Neural progenitor cell (in vitro differentiated cells): ENCODE data around the gene ALAS1. TPM values are rescaled to one million over a fixed set of nuclear protein-coding genes. Genes with fewer than 3 reads are reported as not detected.
A peak's percentile ranks its signal among the peaks of the same experiment; 100 is the strongest.

ENCODE experiments used
- DNase-seq: peaks from one replicate; pipeline ENCODE4 v3.0.0-alpha.2; 2016; ENCODE audit warnings: low spot score
- H2AFZ ChIP-seq: fragments of 200-600 bp; sonication (generic); replicated peaks from 2 replicates; pipeline ENCODE4 v1.6.1; 2016; ENCODE audit warnings: antibody characterized with exemption
- H3F3A ChIP-seq: fragments of 200-600 bp; sonication (generic); 2 replicates; pipeline ENCODE4 v1.6.1; 2016; ENCODE audit warnings: antibody characterized with exemption, low read depth
- H3K27ac ChIP-seq: fragments of 200-600 bp; sonication (generic); 2 replicates; pipeline ENCODE4 v1.5.1; 2016; ENCODE audit warnings: mild to moderate bottlenecking
- H3K27me3 ChIP-seq: fragments of 200-600 bp; sonication (generic); 2 replicates; pipeline ENCODE4 v1.6.1; 2016; ENCODE audit warnings: mild to moderate bottlenecking, moderate library complexity
- H3K36me3 ChIP-seq: fragments of 200-600 bp; sonication (generic); 2 replicates; pipeline ENCODE4 v1.5.1; 2016
- H3K4me1 ChIP-seq: fragments of 200-600 bp; sonication (generic); 2 replicates; pipeline ENCODE4 v1.6.1; 2016; ENCODE audit warnings: mixed run types
- H3K4me2 ChIP-seq: fragments of 200-600 bp; sonication (generic); 2 replicates; pipeline ENCODE4 v1.6.1; 2016
- H3K4me3 ChIP-seq: fragments of 200-600 bp; sonication (generic); 2 replicates; pipeline ENCODE4 v1.5.1; 2016
- H3K79me2 ChIP-seq: fragments of 200-600 bp; sonication (generic); 2 replicates; pipeline ENCODE4 v1.6.1; 2016; ENCODE audit warnings: low read depth
- H3K9ac ChIP-seq: fragments of 200-600 bp; sonication (generic); 2 replicates; pipeline ENCODE4 v1.6.1; 2016
- H3K9me3 ChIP-seq: fragments of 200-600 bp; sonication (generic); 2 replicates; pipeline ENCODE4 v1.5.1; 2016; ENCODE audit warnings: low read depth
- H4K20me1 ChIP-seq: fragments of 200-600 bp; sonication (generic); 2 replicates; pipeline ENCODE4 v1.6.1; 2016; ENCODE audit warnings: low read depth
- H3K27ac Mint-ChIP-seq: 3 replicates; pipeline ENCODE4 v1.8.0; 2021; ENCODE audit warnings: mixed read lengths
- H3K27me3 Mint-ChIP-seq: 2 replicates; pipeline ENCODE4 v1.8.0; 2022; ENCODE audit warnings: low read depth, mild to moderate bottlenecking, inconsistent platforms, moderate library complexity, mixed read lengths; ENCODE audit not compliant: insufficient read depth
- H3K36me3 Mint-ChIP-seq: 3 replicates; pipeline ENCODE4 v1.8.0; 2021; ENCODE audit warnings: mixed read lengths
- H3K4me1 Mint-ChIP-seq: 3 replicates; pipeline ENCODE4 v1.8.0; 2021; ENCODE audit warnings: mixed read lengths
- H3K4me3 Mint-ChIP-seq: 3 replicates; pipeline ENCODE4 v1.8.0; 2021; ENCODE audit warnings: mild to moderate bottlenecking, moderate library complexity, mixed read lengths
- H3K9me3 Mint-ChIP-seq: 3 replicates; pipeline ENCODE4 v1.8.0; 2020; ENCODE audit warnings: mixed read lengths
- CTCF ChIP-seq: fragments of 200-600 bp; sonication (generic); IDR thresholded peaks from 2 replicates; pipeline ENCODE4 v1.5.1; 2017; ENCODE audit warnings: antibody characterized with exemption, mild to moderate bottlenecking
- EZH2 ChIP-seq: fragments of 200-600 bp; sonication (generic); IDR thresholded peaks from 2 replicates; pipeline ENCODE4 v1.6.1; 2017; ENCODE audit warnings: antibody characterized with exemption, mild to moderate bottlenecking, moderate library complexity
- EZH2phosphoT487 ChIP-seq: fragments of 200-600 bp; sonication (generic); IDR thresholded peaks from 2 replicates; pipeline ENCODE4 v1.6.1; 2017; ENCODE audit warnings: antibody characterized with exemption
- total RNA-seq: library from RNA; depleted of rRNA; stranded (reverse); fragments of >200 nt; gene quantifications from 2 replicates; pipeline ENCODE4 v1.2.3, GENCODE V29; 2015; ENCODE audit warnings: low replicate concordance

Gene ALAS1
- total RNA-seq, 1 donor from 2014 or later: 35.0 TPM

GRCh38 chr3:52240886-52241370, 43.0 kb downstream of the ALAS1 start:
- no peaks in the 10 kb centered on the region for H3K9me3 Mint-ChIP-seq
- H2AFZ ChIP-seq: no peak overlapping the region
- no peak overlapping the region for H3K4me3 ChIP-seq
- peaks cover 8% of the 10 kb centered on the region for H3K4me1 ChIP-seq
- no peak overlapping the region for H3K9ac ChIP-seq
- TF ChIP-seq EZH2 (no peak), EZH2phosphoT487 (no peak), CTCF (no peak)
- no peaks in the 10 kb centered on the region for H3K9me3 ChIP-seq
- H3K4me2 ChIP-seq: no peak overlapping the region
- no peak overlapping the region for H3K27ac Mint-ChIP-seq
- H3K36me3 ChIP-seq: no peaks in the 10 kb centered on the region
- H3K27me3 ChIP-seq: peaks cover 30% of the 10 kb centered on the region
- H3F3A ChIP-seq: peaks cover 10% of the 10 kb centered on the region
- H4K20me1 ChIP-seq: peaks cover 10% of the 10 kb centered on the region
- peak overlapping the region; percentile 97 for H3K4me3 Mint-ChIP-seq
- DNase-seq: no peak
- H3K36me3 Mint-ChIP-seq: no peaks in the 10 kb centered on the region
- H3K27me3 Mint-ChIP-seq: peaks cover 14% of the 10 kb centered on the region
- peaks cover 29% of the 10 kb centered on the region for H3K4me1 Mint-ChIP-seq
- peaks cover 7% of the 10 kb centered on the region for H3K79me2 ChIP-seq
- H3K27ac ChIP-seq: no peak overlapping the region

GRCh38 chr3:52242039-52242438, 44.1 kb downstream of the ALAS1 start:
- Mint-ChIP-seq H3K27ac (no peak overlapping the region), H3K9me3 (no peaks in the 10 kb centered on the region), H3K4me3 (no peak overlapping the region), H3K36me3 (no peaks in the 10 kb centered on the region), H3K4me1 (peaks cover 26% of the 10 kb centered on the region), H3K27me3 (peaks cover 21% of the 10 kb centered on the region)
- peaks cover 18% of the 10 kb centered on the region for H3F3A ChIP-seq
- H3K27ac ChIP-seq: no peak overlapping the region
- TF ChIP-seq EZH2phosphoT487: no peak
- TF ChIP-seq EZH2: no peak
- no peak for TF ChIP-seq CTCF
- H3K9ac ChIP-seq: no peak overlapping the region
- peaks cover 10% of the 10 kb centered on the region for H4K20me1 ChIP-seq
- H3K36me3 ChIP-seq: no peaks in the 10 kb centered on the region
- no peak overlapping the region for H2AFZ ChIP-seq
- no peaks in the 10 kb centered on the region for H3K9me3 ChIP-seq
- H3K79me2 ChIP-seq: peaks cover 7% of the 10 kb centered on the region
- H3K4me1 ChIP-seq: peaks cover 8% of the 10 kb centered on the region
- no peak for DNase-seq
- H3K4me2 ChIP-seq: no peak overlapping the region
- H3K27me3 ChIP-seq: peaks cover 41% of the 10 kb centered on the region
- no peak overlapping the region for H3K4me3 ChIP-seq

GRCh38 chr3:52243791-52244628, 46.0 kb downstream of the ALAS1 start:
- H2AFZ ChIP-seq: no peak overlapping the region
- peaks cover 46% of the 10 kb centered on the region for H3K27me3 ChIP-seq
- Mint-ChIP-seq H3K4me3 (peak overlapping the region; percentile 78), H3K27me3 (peaks cover 27% of the 10 kb centered on the region), H3K27ac (no peak overlapping the region), H3K36me3 (peaks cover 3% of the 10 kb centered on the region), H3K4me1 (peaks cover 14% of the 10 kb centered on the region), H3K9me3 (no peaks in the 10 kb centered on the region)
- H3K9ac ChIP-seq: no peak overlapping the region
- H4K20me1 ChIP-seq: no peaks in the 10 kb centered on the region
- H3K4me3 ChIP-seq: no peak overlapping the region
- no peaks in the 10 kb centered on the region for H3K36me3 ChIP-seq
- no peaks in the 10 kb centered on the region for H3K9me3 ChIP-seq
- no peak overlapping the region for H3K27ac ChIP-seq
- peaks cover 7% of the 10 kb centered on the region for H3K79me2 ChIP-seq
- DNase-seq: no peak
- no peak overlapping the region for H3K4me2 ChIP-seq
- no peaks in the 10 kb centered on the region for H3K4me1 ChIP-seq
- H3F3A ChIP-seq: peaks cover 18% of the 10 kb centered on the region
- TF ChIP-seq EZH2phosphoT487 (no peak), CTCF (no peak), EZH2 (no peak)
